NCI-H82 treated with DMSO at 0.1 percent for 48 hours (cell line): Measurements from ENCODE around the gene SYCP1.
"Not testable (repeated sequence)": the region's sequence is repeated elsewhere in the genome, so short reads cannot be mapped to it uniquely, and the experiment has no call there.

Experiments used
- DNase-seq: peaks from one replicate; lab custom pipeline; 2025; ENCODE audit not compliant: unreplicated experiment; lab: John Stamatoyannopoulos, UW

Gene SYCP1

GRCh38 chr1:114854693-114855320 lies at the start of gene SYCP1:
Gene SYCP1 (plus strand): TSS chr1:114854863. CDS start chr1:114855465, 602 bp downstream.
- no peak for DNase-seq

GRCh38 chr1:114819869-114820268 lies 34.8 kb upstream of the SYCP1 start:
- DNase-seq: no peak

- DNase-seq: no peak
Measured at GRCh38 chr1:114820392-114820791, 34.3 kb upstream of the SYCP1 start.

- no peak for DNase-seq
Measured at GRCh38 chr1:114821978-114822377, 32.7 kb upstream of the SYCP1 start.

GRCh38 chr1:114828251-114828650 lies 26.4 kb upstream of the SYCP1 start:
- DNase-seq: no peak

GRCh38 chr1:114830075-114830474 lies 24.6 kb upstream of the SYCP1 start:
- not testable (repeated sequence) for DNase-seq

GRCh38 chr1:114831276-114831994 lies 23.2 kb upstream of the SYCP1 start:
- no peak for DNase-seq

GRCh38 chr1:114832057-114832456 lies 22.6 kb upstream of the SYCP1 start:
- no peak for DNase-seq

- DNase-seq: no peak
Measured at GRCh38 chr1:114833421-114833820, 21.2 kb upstream of the SYCP1 start.

GRCh38 chr1:114844270-114844669 lies 10.4 kb upstream of the SYCP1 start:
- no peak for DNase-seq

GRCh38 chr1:114853584-114853983 lies 1.1 kb upstream of the SYCP1 start:
- no peak for DNase-seq

- DNase-seq: no peak
Measured at GRCh38 chr1:114861384-114861783, 6.7 kb downstream of the SYCP1 start.

- DNase-seq: no peak
Measured at GRCh38 chr1:114892194-114892918, 37.7 kb downstream of the SYCP1 start.

GRCh38 chr1:114896795-114897194 lies 42.1 kb downstream of the SYCP1 start:
- DNase-seq: no peak

- no peak for DNase-seq
Measured at GRCh38 chr1:114901814-114902213, 47.2 kb downstream of the SYCP1 start.

- DNase-seq: no peak
Measured at GRCh38 chr1:114902343-114902742, 47.7 kb downstream of the SYCP1 start.

- no peak for DNase-seq
Measured at GRCh38 chr1:114903480-114903879, 48.8 kb downstream of the SYCP1 start.

GRCh38 chr1:114915720-114916119 lies 61.1 kb downstream of the SYCP1 start:
- DNase-seq: not testable (repeated sequence)

- DNase-seq: no peak
Measured at GRCh38 chr1:114926607-114927006, 71.9 kb downstream of the SYCP1 start.

- DNase-seq: no peak
Measured at GRCh38 chr1:114927401-114927800, 72.7 kb downstream of the SYCP1 start.

GRCh38 chr1:114956570-114956969 lies 101.9 kb downstream of the SYCP1 start:
- no peak for DNase-seq

- DNase-seq: no peak
Measured at GRCh38 chr1:114959423-114959822, 104.8 kb downstream of the SYCP1 start.
